Measurements from ENCODE around the gene NDOR1. TPM values are rescaled to one million over a fixed set of nuclear protein-coding genes. Genes with fewer than 3 reads are reported as not detected.

NDOR1 gene
- total and polyA plus RNA-seq, 12 donors, result 4.6 to 10.6 (median 5.6) TPM

GRCh38 chr9:137232510-137232909, 27.0 kb downstream of the NDOR1 start:
- peaks cover 16 to 69% (median 64%) of the 10 kb centered on the region in 7 donors for H3K27me3 ChIP-seq
- ATAC-seq, result no peak
- no peak overlapping the region for H3K4me3 ChIP-seq
- H3K4me1 ChIP-seq, result peaks cover 11 to 21% (median 16%) of the 10 kb centered on the region in 9 donors
- no peaks in the 10 kb centered on the region for H3K36me3 ChIP-seq
- intact Hi-C loops (cut with DNase I), result loop anchor here in 1 of 10 donors (10.0 kb wide), 1 partner anchor 448 kb away; no protein-coding TSS in a partner anchor
- DNase-seq, result no peak
- 69 to 83% methylated on average over 24 of the region's 24 CpGs for WGBS, 2 donors
- no peaks in the 10 kb centered on the region for H3K9me3 ChIP-seq
- no peak for TF ChIP-seq CTCF (IDR thresholded peaks at IDR 0.05)
- H3K27ac ChIP-seq, result no peak overlapping the region

- ATAC-seq, result no peak
- H3K27me3 ChIP-seq, result peaks cover 16 to 65% (median 60%) of the 10 kb centered on the region in 7 donors
These were observed 27.9 kb downstream of the NDOR1 start for GRCh38 chr9:137233143-137233980.

GRCh38 chr9:137234055-137234697, 28.7 kb downstream of the NDOR1 start:
- Histone ChIP-seq H3K9me3 (no peaks in the 10 kb centered on the region), H3K4me1 (peaks cover 11 to 36% (median 23%) of the 10 kb centered on the region in 9 donors), H3K36me3 (no peaks in the 10 kb centered on the region), H3K4me3 (no peak overlapping the region), H3K27ac (no peak overlapping the region), H3K27me3 (peaks cover 16 to 57% (median 52%) of the 10 kb centered on the region in 7 donors)
- no peak for TF ChIP-seq CTCF (IDR thresholded peaks at IDR 0.05)
- intact Hi-C loops (cut with DNase I), result loop anchor here in 1 of 10 donors (10.0 kb wide), 1 partner anchor 449 kb away; no protein-coding TSS in a partner anchor
- WGBS, 2 donors, result 58 to 71% methylated on average over 33 to 40 of the region's 40 CpGs
- ATAC-seq (no peak), DNase-seq (no peak)

More at GRCh38 chr9:137233143-137233980, 27.9 kb downstream of the NDOR1 start:
- Histone ChIP-seq H3K4me1 (peaks cover 11 to 28% (median 18%) of the 10 kb centered on the region in 9 donors), H3K36me3 (no peaks in the 10 kb centered on the region), H3K27ac (no peak overlapping the region), H3K9me3 (no peaks in the 10 kb centered on the region), H3K4me3 (no peak overlapping the region)
- no peak for DNase-seq
- intact Hi-C loops (cut with DNase I), result loop anchor here in 1 of 10 donors (10.0 kb wide), 1 partner anchor 449 kb away; no protein-coding TSS in a partner anchor
- no peak for TF ChIP-seq CTCF (IDR thresholded peaks at IDR 0.05)
- 77% methylated on average over 40 of the region's 40 CpGs for WGBS, 2 donors

- no peak for TF ChIP-seq CTCF (IDR thresholded peaks at IDR 0.05)
- H3K4me3 ChIP-seq, result no peak overlapping the region
- no peaks in the 10 kb centered on the region for H3K9me3 ChIP-seq
- ATAC-seq, result no peak
- 69 to 76% methylated on average over 18 of the region's 18 CpGs for WGBS, 2 donors
- H3K27me3 ChIP-seq, result peaks cover 13 to 49% (median 45%) of the 10 kb centered on the region in 7 donors
- H3K36me3 ChIP-seq, result no peaks in the 10 kb centered on the region
- H3K27ac ChIP-seq, result no peak overlapping the region
- peaks cover 14 to 43% (median 27%) of the 10 kb centered on the region in 9 donors for H3K4me1 ChIP-seq
- intact Hi-C loops (cut with DNase I), result loop anchor here in 2 of 10 donors (5.0 to 10.0 kb wide), 2 partner anchors 118 to 450 kb away; no protein-coding TSS in a partner anchor
- DNase-seq, result no peak
These were observed 29.4 kb downstream of the NDOR1 start for GRCh38 chr9:137234758-137235423.
